ENCODE measurements around the gene COLEC12.

COLEC12 gene

GRCh38 chr18:395456-396250 is 104.8 kb downstream of the COLEC12 start:
- peak overlapping the region; percentile 5 for H2AFZ ChIP-seq (ENCODE audit: low read length, unreplicated experiment)
- no peaks in the 10 kb centered on the region for H3K79me2 ChIP-seq (ENCODE audit: control insufficient read depth, insufficient read depth, low read length, unreplicated experiment)
- peaks cover 28% of the 10 kb centered on the region for H3K4me1 ChIP-seq (ENCODE audit: control insufficient read depth, insufficient read depth, low read length, unreplicated experiment)
- H3K4me3 ChIP-seq (ENCODE audit: low read depth, low read length) = peak overlapping the region; percentile 26; the same call in 1 of the 2 replicates
- H3K27ac ChIP-seq (ENCODE audit: low read depth, low read length) = peak overlapping the region; percentile 92
- H3K27me3 ChIP-seq (ENCODE audit: insufficient read depth, low read length) = no peaks in the 10 kb centered on the region
- no peaks in the 10 kb centered on the region for H3K36me3 ChIP-seq (ENCODE audit: insufficient read depth, low read length)

- Histone ChIP-seq H3K36me3 (ENCODE audit: insufficient read depth, low read length) (no peaks in the 10 kb centered on the region), H3K27me3 (ENCODE audit: insufficient read depth, low read length) (no peaks in the 10 kb centered on the region), H3K4me3 (ENCODE audit: low read depth, low read length) (peak overlapping the region; percentile 26; the same call in 1 of the 2 replicates), H3K27ac (ENCODE audit: low read depth, low read length) (peak overlapping the region; percentile 92), H3K79me2 (ENCODE audit: control insufficient read depth, insufficient read depth, low read length, unreplicated experiment) (no peaks in the 10 kb centered on the region), H3K4me1 (ENCODE audit: control insufficient read depth, insufficient read depth, low read length, unreplicated experiment) (peaks cover 28% of the 10 kb centered on the region), H2AFZ (ENCODE audit: low read length, unreplicated experiment) (peak overlapping the region; percentile 5)
Observed at GRCh38 chr18:394987-395362, 105.5 kb downstream of the COLEC12 start.

- Histone ChIP-seq H3K36me3 (ENCODE audit: insufficient read depth, low read length) (no peaks in the 10 kb centered on the region), H2AFZ (ENCODE audit: low read length, unreplicated experiment) (no peak overlapping the region), H3K27me3 (ENCODE audit: insufficient read depth, low read length) (no peaks in the 10 kb centered on the region), H3K4me1 (ENCODE audit: control insufficient read depth, insufficient read depth, low read length, unreplicated experiment) (peaks cover 28% of the 10 kb centered on the region), H3K4me3 (ENCODE audit: low read depth, low read length) (no peak overlapping the region; the same call in 1 of the 2 replicates), H3K27ac (ENCODE audit: low read depth, low read length) (peak overlapping the region; percentile 92), H3K79me2 (ENCODE audit: control insufficient read depth, insufficient read depth, low read length, unreplicated experiment) (no peaks in the 10 kb centered on the region)
Observed at GRCh38 chr18:394262-394986, 106.1 kb downstream of the COLEC12 start.

GRCh38 chr18:393574-393957 is 106.9 kb downstream of the COLEC12 start:
- no peak overlapping the region for H3K4me3 ChIP-seq (ENCODE audit: low read depth, low read length)
- H2AFZ ChIP-seq (ENCODE audit: low read length, unreplicated experiment) = no peak overlapping the region
- H3K4me1 ChIP-seq (ENCODE audit: control insufficient read depth, insufficient read depth, low read length, unreplicated experiment) = peaks cover 28% of the 10 kb centered on the region
- no peaks in the 10 kb centered on the region for H3K79me2 ChIP-seq (ENCODE audit: control insufficient read depth, insufficient read depth, low read length, unreplicated experiment)
- H3K27ac ChIP-seq (ENCODE audit: low read depth, low read length) = no peak overlapping the region
- no peaks in the 10 kb centered on the region for H3K27me3 ChIP-seq (ENCODE audit: insufficient read depth, low read length)
- H3K36me3 ChIP-seq (ENCODE audit: insufficient read depth, low read length) = no peaks in the 10 kb centered on the region

- H3K27me3 ChIP-seq (ENCODE audit: insufficient read depth, low read length) = no peaks in the 10 kb centered on the region
- no peak overlapping the region for H3K4me3 ChIP-seq (ENCODE audit: low read depth, low read length)
- H2AFZ ChIP-seq (ENCODE audit: low read length, unreplicated experiment) = no peak overlapping the region
- no peaks in the 10 kb centered on the region for H3K79me2 ChIP-seq (ENCODE audit: control insufficient read depth, insufficient read depth, low read length, unreplicated experiment)
- peaks cover 28% of the 10 kb centered on the region for H3K4me1 ChIP-seq (ENCODE audit: control insufficient read depth, insufficient read depth, low read length, unreplicated experiment)
- no peak overlapping the region for H3K27ac ChIP-seq (ENCODE audit: low read depth, low read length)
- no peaks in the 10 kb centered on the region for H3K36me3 ChIP-seq (ENCODE audit: insufficient read depth, low read length)
Observed at GRCh38 chr18:392928-393573, 107.5 kb downstream of the COLEC12 start.

- no peak overlapping the region for H3K27ac ChIP-seq (ENCODE audit: low read depth, low read length)
- H3K79me2 ChIP-seq (ENCODE audit: control insufficient read depth, insufficient read depth, low read length, unreplicated experiment) = no peaks in the 10 kb centered on the region
- H2AFZ ChIP-seq (ENCODE audit: low read length, unreplicated experiment) = no peak overlapping the region
- H3K4me1 ChIP-seq (ENCODE audit: control insufficient read depth, insufficient read depth, low read length, unreplicated experiment) = peaks cover 19% of the 10 kb centered on the region
- H3K27me3 ChIP-seq (ENCODE audit: insufficient read depth, low read length) = no peaks in the 10 kb centered on the region
- no peaks in the 10 kb centered on the region for H3K36me3 ChIP-seq (ENCODE audit: insufficient read depth, low read length)
- no peak overlapping the region for H3K4me3 ChIP-seq (ENCODE audit: low read depth, low read length)
Observed at GRCh38 chr18:390741-391478, 109.6 kb downstream of the COLEC12 start.

- H3K36me3 ChIP-seq (ENCODE audit: insufficient read depth, low read length) = no peaks in the 10 kb centered on the region
- no peak overlapping the region for H2AFZ ChIP-seq (ENCODE audit: low read length, unreplicated experiment)
- no peaks in the 10 kb centered on the region for H3K27me3 ChIP-seq (ENCODE audit: insufficient read depth, low read length)
- no peak overlapping the region for H3K27ac ChIP-seq (ENCODE audit: low read depth, low read length)
- peaks cover 8% of the 10 kb centered on the region for H3K4me1 ChIP-seq (ENCODE audit: control insufficient read depth, insufficient read depth, low read length, unreplicated experiment)
- H3K4me3 ChIP-seq (ENCODE audit: low read depth, low read length) = no peak overlapping the region
- H3K79me2 ChIP-seq (ENCODE audit: control insufficient read depth, insufficient read depth, low read length, unreplicated experiment) = no peaks in the 10 kb centered on the region
Observed at GRCh38 chr18:389658-390357, 110.7 kb downstream of the COLEC12 start.

GRCh38 chr18:388200-388599 is 112.3 kb downstream of the COLEC12 start:
- H3K36me3 ChIP-seq (ENCODE audit: insufficient read depth, low read length) = no peaks in the 10 kb centered on the region
- H3K79me2 ChIP-seq (ENCODE audit: control insufficient read depth, insufficient read depth, low read length, unreplicated experiment) = no peaks in the 10 kb centered on the region
- H3K27me3 ChIP-seq (ENCODE audit: insufficient read depth, low read length) = no peaks in the 10 kb centered on the region
- H3K4me1 ChIP-seq (ENCODE audit: control insufficient read depth, insufficient read depth, low read length, unreplicated experiment) = no peaks in the 10 kb centered on the region
- H3K27ac ChIP-seq (ENCODE audit: low read depth, low read length) = no peak overlapping the region
- H3K4me3 ChIP-seq (ENCODE audit: low read depth, low read length) = no peak overlapping the region
- H2AFZ ChIP-seq (ENCODE audit: low read length, unreplicated experiment) = no peak overlapping the region

- no peaks in the 10 kb centered on the region for H3K27me3 ChIP-seq (ENCODE audit: insufficient read depth, low read length)
- H3K4me1 ChIP-seq (ENCODE audit: control insufficient read depth, insufficient read depth, low read length, unreplicated experiment) = no peaks in the 10 kb centered on the region
- H3K79me2 ChIP-seq (ENCODE audit: control insufficient read depth, insufficient read depth, low read length, unreplicated experiment) = no peaks in the 10 kb centered on the region
- no peak overlapping the region for H3K27ac ChIP-seq (ENCODE audit: low read depth, low read length)
- H3K4me3 ChIP-seq (ENCODE audit: low read depth, low read length) = no peak overlapping the region
- H3K36me3 ChIP-seq (ENCODE audit: insufficient read depth, low read length) = no peaks in the 10 kb centered on the region
- no peak overlapping the region for H2AFZ ChIP-seq (ENCODE audit: low read length, unreplicated experiment)
Observed at GRCh38 chr18:386994-387393, 113.5 kb downstream of the COLEC12 start.

- no peak overlapping the region for H3K27ac ChIP-seq (ENCODE audit: low read depth, low read length)
- no peaks in the 10 kb centered on the region for H3K27me3 ChIP-seq (ENCODE audit: insufficient read depth, low read length)
- no peaks in the 10 kb centered on the region for H3K79me2 ChIP-seq (ENCODE audit: control insufficient read depth, insufficient read depth, low read length, unreplicated experiment)
- H3K36me3 ChIP-seq (ENCODE audit: insufficient read depth, low read length) = no peaks in the 10 kb centered on the region
- H3K4me1 ChIP-seq (ENCODE audit: control insufficient read depth, insufficient read depth, low read length, unreplicated experiment) = no peaks in the 10 kb centered on the region
- no peak overlapping the region for H2AFZ ChIP-seq (ENCODE audit: low read length, unreplicated experiment)
- no peak overlapping the region for H3K4me3 ChIP-seq (ENCODE audit: low read depth, low read length)
Observed at GRCh38 chr18:384897-385296, 115.6 kb downstream of the COLEC12 start.

All from ACC112 (cell line).